Prostate gland (tissue), 2 donors: Measurements from ENCODE around the gene GRID1. TPM values are rescaled to one million over a fixed set of nuclear protein-coding genes. Genes with fewer than 3 reads are reported as not detected.

Experiments used
- DNase-seq: peaks from one replicate; pipeline ENCODE4 v3.0.0-alpha.2; 2019; ENCODE audit warnings: low spot score
- H3K27ac ChIP-seq, 2 donors: fragments of 200-600 bp; sonication (generic); 2 replicates each; pipeline ENCODE4 v1.5.1; 2017 to 2019
- H3K27me3 ChIP-seq: fragments of 200-600 bp; sonication (generic); replicated peaks from 2 replicates; pipeline ENCODE4 v1.5.1; 2019; ENCODE audit not compliant: insufficient read depth
- H3K36me3 ChIP-seq, 2 donors: fragments of 200-600 bp; sonication (generic); 1 replicate in 1 of 2; 2 replicates in 1 of 2; pipeline versions ENCODE4 v1.5.1 to v1.8.1; 2017 to 2019
- H3K4me1 ChIP-seq: fragments of 200-600 bp; sonication (generic); replicated peaks from 2 replicates; pipeline ENCODE4 v1.5.1; 2019
- H3K4me3 ChIP-seq, 2 donors: fragments of 200-600 bp; sonication (generic); 2 replicates each; pipeline ENCODE4 v1.5.1; 2017 to 2019
- H3K9me3 ChIP-seq: fragments of 200-600 bp; sonication (generic); 2 replicates; pipeline ENCODE4 v1.5.1; 2017
- CTCF ChIP-seq, 4 experiments: fragments of 200-600 bp in 2 of 4; fragments of 450-650 bp in 2 of 4; sonication (generic) in 2 of 4; IDR thresholded peaks; 1 replicate in 3 of 4; 2 replicates in 1 of 4; pipeline ENCODE4 v1.5.1; 2016 to 2019; ENCODE audit warnings: antibody characterized with exemption in 4 of 4, mild to moderate bottlenecking in 2 of 4, moderate library complexity in 2 of 4
- POLR2A ChIP-seq: fragments of 450-650 bp; IDR thresholded peaks from one replicate; pipeline ENCODE4 v1.6.1; 2016; ENCODE audit warnings: antibody characterized with exemption, mild to moderate bottlenecking
- POLR2AphosphoS5 ChIP-seq: sonication (generic); formaldehyde crosslinking; IDR thresholded peaks from one replicate; pipeline ENCODE4 v1.6.1; 2017; ENCODE audit warnings: antibody characterized with exemption
- WGBS: methylation state at CpG from one replicate; pipeline ENCODE4 v1.1.5; 2018; 5-methylcytosine and 5-hydroxymethylcytosine counted together
- intact Hi-C: fragments of 100-400 bp; cut with DNase I; formaldehyde crosslinking; loops from one replicate; pipeline ENCODE4 v1.14.2; 2022
- total RNA-seq, 2 donors: library from RNA; depleted of rRNA; stranded (reverse); fragments of >200 nt; gene quantifications; one replicate each; pipeline ENCODE4 v1.1.0, GENCODE V29; 2016

Gene GRID1
- total RNA-seq, 2 donors from 2014 or later, result 1.0 to 10.0 TPM

- TF ChIP-seq POLR2AphosphoS5, result no peak
- no peak for TF ChIP-seq CTCF (IDR thresholded peaks at IDR 0.05)
- no peak for TF ChIP-seq POLR2A
- 51% methylated on average over 6 of the region's 6 CpGs for WGBS
- Histone ChIP-seq H3K4me3 (no peak overlapping the region), H3K4me1 (peaks cover 10% of the 10 kb centered on the region), H3K27ac (no peak overlapping the region), H3K27me3 (no peaks in the 10 kb centered on the region), H3K36me3 (no peaks in the 10 kb centered on the region), H3K9me3 (no peaks in the 10 kb centered on the region)
- intact Hi-C loops, result no loop called here
- DNase-seq, result no peak
These were observed 725.1 kb downstream of the GRID1 start for GRCh38 chr10:85641479-85642009.

- H3K4me3 ChIP-seq, result no peak overlapping the region
- intact Hi-C loops, result loop anchor here (10.0 kb wide), 1 partner anchor 1274 kb away; no protein-coding TSS in a partner anchor
- H3K27ac ChIP-seq, result no peak overlapping the region
- TF ChIP-seq POLR2A, result no peak
- TF ChIP-seq POLR2AphosphoS5, result no peak
- no peak for TF ChIP-seq CTCF (IDR thresholded peaks at IDR 0.05)
- no peaks in the 10 kb centered on the region for H3K9me3 ChIP-seq
- H3K27me3 ChIP-seq, result no peaks in the 10 kb centered on the region
- peaks cover 10% of the 10 kb centered on the region for H3K4me1 ChIP-seq
- no peaks in the 10 kb centered on the region for H3K36me3 ChIP-seq
- no peak for DNase-seq
These were observed 727.8 kb downstream of the GRID1 start for GRCh38 chr10:85638797-85639196.

GRCh38 chr10:85635650-85636049, 730.9 kb downstream of the GRID1 start:
- intact Hi-C loops, result loop anchor here (10.0 kb wide), 1 partner anchor 1271 kb away; no protein-coding TSS in a partner anchor
- no peak overlapping the region for H3K27ac ChIP-seq
- no peaks in the 10 kb centered on the region for H3K4me1 ChIP-seq
- H3K9me3 ChIP-seq, result no peaks in the 10 kb centered on the region
- TF ChIP-seq POLR2A (no peak), CTCF (IDR thresholded peaks at IDR 0.05) (no peak), POLR2AphosphoS5 (no peak)
- DNase-seq, result no peak
- no peaks in the 10 kb centered on the region for H3K27me3 ChIP-seq
- WGBS, result 80% methylated on average over 5 of the region's 5 CpGs
- H3K36me3 ChIP-seq, result no peaks in the 10 kb centered on the region
- H3K4me3 ChIP-seq, result no peak overlapping the region

GRCh38 chr10:85624511-85624910, 742.1 kb downstream of the GRID1 start:
- no peaks in the 10 kb centered on the region for H3K4me1 ChIP-seq
- no peak overlapping the region for H3K4me3 ChIP-seq
- no peak for DNase-seq
- intact Hi-C loops, result no loop called here
- H3K27ac ChIP-seq, result no peak overlapping the region
- no peak for TF ChIP-seq POLR2A
- no peak for TF ChIP-seq POLR2AphosphoS5
- no peak for TF ChIP-seq CTCF (IDR thresholded peaks at IDR 0.05)
- WGBS, result 81% methylated on average over 7 of the region's 7 CpGs
- no peaks in the 10 kb centered on the region for H3K36me3 ChIP-seq
- no peaks in the 10 kb centered on the region for H3K9me3 ChIP-seq
- H3K27me3 ChIP-seq, result no peaks in the 10 kb centered on the region

- intact Hi-C loops, result no loop called here
- Histone ChIP-seq H3K36me3 (no peaks in the 10 kb centered on the region), H3K27me3 (no peaks in the 10 kb centered on the region), H3K9me3 (no peaks in the 10 kb centered on the region), H3K4me1 (no peaks in the 10 kb centered on the region), H3K4me3 (no peak overlapping the region), H3K27ac (no peak overlapping the region)
- DNase-seq, result no peak
- TF ChIP-seq POLR2A, result no peak
- TF ChIP-seq POLR2AphosphoS5, result no peak
- TF ChIP-seq CTCF (IDR thresholded peaks at IDR 0.05), result no peak
These were observed 742.8 kb downstream of the GRID1 start for GRCh38 chr10:85623758-85624157.
